HFFc6 (cell line): Measurements from ENCODE around the gene LDLRAD3. TPM values are rescaled to one million over a fixed set of nuclear protein-coding genes. Genes with fewer than 3 reads are reported as not detected.

Experiments
- DNase-seq: peaks from one replicate; pipeline ENCODE4 v3.0.0-alpha.2; 2018
- H3K27ac Mint-ChIP-seq: 2 replicates; pipeline ENCODE4 v1.8.0; 2020; ENCODE audit warnings: mild to moderate bottlenecking, mixed read lengths
- H3K27me3 Mint-ChIP-seq: 2 replicates; pipeline ENCODE4 v1.8.0; 2021; ENCODE audit warnings: mild to moderate bottlenecking, moderate library complexity, mixed read lengths; ENCODE audit not compliant: insufficient read depth
- H3K36me3 Mint-ChIP-seq: 2 replicates; pipeline ENCODE4 v1.8.0; 2021; ENCODE audit warnings: low read depth, mixed read lengths
- H3K4me1 Mint-ChIP-seq: 2 replicates; pipeline ENCODE4 v1.8.0; 2020; ENCODE audit warnings: low read depth, mixed read lengths
- H3K4me3 Mint-ChIP-seq: 2 replicates; pipeline ENCODE4 v1.8.0; 2020; ENCODE audit warnings: mild to moderate bottlenecking, moderate library complexity, mixed read lengths
- H3K9me3 Mint-ChIP-seq: 2 replicates; pipeline ENCODE4 v1.8.0; 2020; ENCODE audit warnings: mild to moderate bottlenecking, mixed read lengths
- CTCF ChIP-seq: fragments of 200-600 bp; sonication (generic); IDR thresholded peaks from 2 replicates; pipeline ENCODE4 v1.5.0; 2021; ENCODE audit warnings: antibody characterized with exemption, mild to moderate bottlenecking
- total RNA-seq, 6 experiments: library from RNA; stranded (reverse); fragmentation: NEBNext Ultra II Directional; extraction: Animal tissue kit (Norgen Biotek cat#: 25700); gene quantifications; 2 replicates in 1 of 6; 3 replicates in 5 of 6; pipeline ENCODE4 v1.2.3, GENCODE V29; 2021

Gene LDLRAD3
- total RNA-seq, 6 experiments from 2014 or later, result 5.2 to 6.5 (median 5.6) TPM

- peaks cover 16% of the 10 kb centered on the region for H3K9me3 Mint-ChIP-seq
- DNase-seq, result no peak
- H3K4me3 Mint-ChIP-seq, result no peak overlapping the region
- H3K36me3 Mint-ChIP-seq, result peaks cover 14% of the 10 kb centered on the region; the same call in 1 of the 2 replicates
- no peaks in the 10 kb centered on the region for H3K4me1 Mint-ChIP-seq
- no peak overlapping the region for H3K27ac Mint-ChIP-seq
- no peaks in the 10 kb centered on the region; the same call in 1 of the 2 replicates for H3K27me3 Mint-ChIP-seq
- no peak for TF ChIP-seq CTCF
These were observed 274.5 kb downstream of the LDLRAD3 start for GRCh38 chr11:36218283-36218921.

GRCh38 chr11:36219996-36220395 is 276.1 kb downstream of the LDLRAD3 start:
- no peak for DNase-seq
- H3K27ac Mint-ChIP-seq, result no peak overlapping the region
- H3K9me3 Mint-ChIP-seq, result peaks cover 16% of the 10 kb centered on the region
- H3K27me3 Mint-ChIP-seq, result no peaks in the 10 kb centered on the region
- H3K36me3 Mint-ChIP-seq, result peaks cover 14% of the 10 kb centered on the region; the same call in 1 of the 2 replicates
- no peak for TF ChIP-seq CTCF
- H3K4me1 Mint-ChIP-seq, result no peaks in the 10 kb centered on the region
- H3K4me3 Mint-ChIP-seq, result no peak overlapping the region

GRCh38 chr11:36222831-36223635 is 279.2 kb downstream of the LDLRAD3 start:
- no peak for DNase-seq
- Mint-ChIP-seq H3K4me1 (no peaks in the 10 kb centered on the region), H3K9me3 (peaks cover 16% of the 10 kb centered on the region), H3K4me3 (no peak overlapping the region), H3K27ac (no peak overlapping the region), H3K36me3 (peaks cover 14% of the 10 kb centered on the region; the same call in 1 of the 2 replicates), H3K27me3 (no peaks in the 10 kb centered on the region)
- no peak for TF ChIP-seq CTCF

- Mint-ChIP-seq H3K27me3 (no peaks in the 10 kb centered on the region), H3K36me3 (peaks cover 12% of the 10 kb centered on the region; the same call in 1 of the 2 replicates)
These were observed 280.5 kb downstream of the LDLRAD3 start for GRCh38 chr11:36224209-36224882.

More at GRCh38 chr11:36224209-36224882, 280.5 kb downstream of the LDLRAD3 start:
- no peak overlapping the region for H3K4me3 Mint-ChIP-seq
- TF ChIP-seq CTCF, result no peak
- H3K4me1 Mint-ChIP-seq, result no peaks in the 10 kb centered on the region
- DNase-seq, result no peak
- peaks cover 14% of the 10 kb centered on the region for H3K9me3 Mint-ChIP-seq
- H3K27ac Mint-ChIP-seq, result no peak overlapping the region
